ENCODE measurements around the gene HENMT1.

Gene HENMT1

GRCh38 chr1:108679586-108680213, 18.8 kb upstream of the HENMT1 start:
- H3K4me2 ChIP-seq, result no peak overlapping the region
- no peaks in the 10 kb centered on the region for H3K4me1 ChIP-seq (ENCODE audit: low read depth, poor library complexity, severe bottlenecking)
- no peaks in the 10 kb centered on the region for H3K36me3 ChIP-seq (ENCODE audit: insufficient read depth)
- no peaks in the 10 kb centered on the region for H3K79me2 ChIP-seq (ENCODE audit: insufficient read depth, low read depth)
- no peak overlapping the region for H2AFZ ChIP-seq (ENCODE audit: low read depth)
- no peaks in the 10 kb centered on the region for H3K27me3 ChIP-seq (ENCODE audit: insufficient read depth, low read depth)
- TF ChIP-seq CTCF (conservative IDR thresholded peaks at IDR 0.05; ENCODE audit: low read depth, low read length), result no peak
- no peak overlapping the region for H3K4me3 ChIP-seq (IDR thresholded peaks at IDR 0.05; ENCODE audit: insufficient read depth, low read depth, low read length)
- H4K20me1 ChIP-seq (ENCODE audit: insufficient read depth), result no peaks in the 10 kb centered on the region
- H3K9ac ChIP-seq, result no peak overlapping the region
- H3K27ac ChIP-seq, result no peak overlapping the region

DNA sequence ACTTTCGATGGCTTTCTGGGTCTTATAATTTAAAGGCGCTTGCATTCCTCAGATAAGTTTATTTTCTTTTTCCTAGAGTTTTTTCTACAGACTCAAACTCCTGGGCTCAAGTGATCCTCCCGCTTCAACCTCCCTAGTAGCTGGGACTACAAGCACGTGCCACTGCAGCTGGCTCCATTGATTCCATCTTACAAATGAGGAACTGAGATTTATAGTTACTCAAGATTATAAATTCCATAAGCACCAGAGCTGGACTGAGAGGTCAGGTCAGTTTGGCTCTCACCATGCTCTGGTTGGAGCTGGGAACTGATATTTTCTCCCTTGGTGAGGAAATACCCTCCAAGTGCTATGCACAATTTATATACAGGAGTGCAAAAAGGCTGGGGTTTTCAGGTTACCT, 17.8 kb upstream of the HENMT1 start:
- Histone ChIP-seq H3K4me2 (no peak overlapping the region), H3K4me3 (IDR thresholded peaks at IDR 0.05; ENCODE audit: insufficient read depth, low read depth, low read length) (no peak overlapping the region), H2AFZ (ENCODE audit: low read depth) (no peak overlapping the region), H3K9ac (no peak overlapping the region), H4K20me1 (ENCODE audit: insufficient read depth) (no peaks in the 10 kb centered on the region), H3K36me3 (ENCODE audit: insufficient read depth) (no peaks in the 10 kb centered on the region), H3K4me1 (ENCODE audit: low read depth, poor library complexity, severe bottlenecking) (no peaks in the 10 kb centered on the region), H3K79me2 (ENCODE audit: insufficient read depth, low read depth) (no peaks in the 10 kb centered on the region), H3K27ac (no peak overlapping the region), H3K27me3 (ENCODE audit: insufficient read depth, low read depth) (no peaks in the 10 kb centered on the region)
- no peak for TF ChIP-seq CTCF (conservative IDR thresholded peaks at IDR 0.05; ENCODE audit: low read depth, low read length)

DNA sequence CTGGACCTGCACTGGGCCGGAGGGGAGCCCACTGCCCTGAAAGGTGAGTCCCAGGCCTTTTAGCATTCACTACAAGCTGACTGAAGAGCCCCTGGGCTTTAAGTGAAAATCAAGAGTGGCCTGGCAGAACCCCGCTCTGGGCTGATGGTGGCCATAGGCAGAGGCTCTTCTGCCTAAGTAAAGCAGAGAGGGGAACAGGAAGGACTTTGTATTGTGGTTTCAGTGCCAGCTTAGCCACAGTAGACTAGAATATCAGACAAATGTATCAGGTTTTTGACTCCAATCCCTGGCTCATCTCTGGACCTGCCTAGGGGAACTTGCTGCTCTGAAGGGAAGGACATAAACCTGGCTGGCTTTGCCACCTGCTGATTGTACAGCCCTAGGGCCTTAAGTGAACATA, 10.2 kb upstream of the HENMT1 start:
- H3K9ac ChIP-seq, result no peak overlapping the region
- H4K20me1 ChIP-seq (ENCODE audit: insufficient read depth), result no peaks in the 10 kb centered on the region

GRCh38 chr1:108670131-108670773, 9.4 kb upstream of the HENMT1 start:
- no peak overlapping the region for H3K4me3 ChIP-seq (IDR thresholded peaks at IDR 0.05; ENCODE audit: insufficient read depth, low read depth, low read length)
- H2AFZ ChIP-seq (ENCODE audit: low read depth), result no peak overlapping the region
- no peaks in the 10 kb centered on the region for H3K27me3 ChIP-seq (ENCODE audit: insufficient read depth, low read depth)
- H4K20me1 ChIP-seq (ENCODE audit: insufficient read depth), result no peaks in the 10 kb centered on the region
- no peaks in the 10 kb centered on the region for H3K79me2 ChIP-seq (ENCODE audit: insufficient read depth, low read depth)
- H3K4me1 ChIP-seq (ENCODE audit: low read depth, poor library complexity, severe bottlenecking), result no peaks in the 10 kb centered on the region
- H3K4me2 ChIP-seq, result no peak overlapping the region
- TF ChIP-seq CTCF (conservative IDR thresholded peaks at IDR 0.05; ENCODE audit: low read depth, low read length), result no peak
- no peak overlapping the region for H3K27ac ChIP-seq
- H3K9ac ChIP-seq, result no peak overlapping the region
- H3K36me3 ChIP-seq (ENCODE audit: insufficient read depth), result no peaks in the 10 kb centered on the region

More for the DNA sequence above, 10.2 kb upstream of the HENMT1 start:
- H3K4me1 ChIP-seq (ENCODE audit: low read depth, poor library complexity, severe bottlenecking), result no peaks in the 10 kb centered on the region
- H2AFZ ChIP-seq (ENCODE audit: low read depth), result no peak overlapping the region
- no peak overlapping the region for H3K27ac ChIP-seq
- no peak overlapping the region for H3K4me2 ChIP-seq
- H3K36me3 ChIP-seq (ENCODE audit: insufficient read depth), result no peaks in the 10 kb centered on the region
- H3K79me2 ChIP-seq (ENCODE audit: insufficient read depth, low read depth), result no peaks in the 10 kb centered on the region
- no peak overlapping the region for H3K4me3 ChIP-seq (IDR thresholded peaks at IDR 0.05; ENCODE audit: insufficient read depth, low read depth, low read length)
- no peaks in the 10 kb centered on the region for H3K27me3 ChIP-seq (ENCODE audit: insufficient read depth, low read depth)
- TF ChIP-seq CTCF (conservative IDR thresholded peaks at IDR 0.05; ENCODE audit: low read depth, low read length), result no peak
